ENCODE results near the gene MYO9A.

The MYO9A gene

GRCh38 chr15:71957026-71957425 is 160.9 kb downstream of the MYO9A start:
- DNase-seq (ENCODE audit: low read depth) = no peak
- no peak for TF ChIP-seq CTCF (conservative IDR thresholded peaks at IDR 0.05; ENCODE audit: control insufficient read depth, insufficient read depth, low read depth, low read length)
- no peak overlapping the region for H3K4me3 ChIP-seq (ENCODE audit: control insufficient read depth, low read depth, low read length)

- H3K4me3 ChIP-seq (ENCODE audit: control insufficient read depth, low read depth, low read length) = no peak overlapping the region
- no peak for TF ChIP-seq CTCF (conservative IDR thresholded peaks at IDR 0.05; ENCODE audit: control insufficient read depth, insufficient read depth, low read depth, low read length)
- DNase-seq (ENCODE audit: low read depth) = no peak
These were observed 166.8 kb downstream of the MYO9A start for GRCh38 chr15:71951134-71951533.

GRCh38 chr15:71945012-71945411 is 172.9 kb downstream of the MYO9A start:
- no peak overlapping the region for H3K4me3 ChIP-seq (ENCODE audit: control insufficient read depth, low read depth, low read length)
- TF ChIP-seq CTCF (conservative IDR thresholded peaks at IDR 0.05; ENCODE audit: control insufficient read depth, insufficient read depth, low read depth, low read length) = no peak
- DNase-seq (ENCODE audit: low read depth) = no peak

- DNase-seq (ENCODE audit: low read depth) = no peak
- H3K4me3 ChIP-seq (ENCODE audit: control insufficient read depth, low read depth, low read length) = no peak overlapping the region
- TF ChIP-seq CTCF (conservative IDR thresholded peaks at IDR 0.05; ENCODE audit: control insufficient read depth, insufficient read depth, low read depth, low read length) = no peak
These were observed 174.1 kb downstream of the MYO9A start for GRCh38 chr15:71943806-71944205.

GRCh38 chr15:71939981-71940588 is 177.9 kb downstream of the MYO9A start:
- TF ChIP-seq CTCF (conservative IDR thresholded peaks at IDR 0.05; ENCODE audit: control insufficient read depth, insufficient read depth, low read depth, low read length) = no peak
- DNase-seq (ENCODE audit: low read depth) = no peak
- no peak overlapping the region for H3K4me3 ChIP-seq (ENCODE audit: control insufficient read depth, low read depth, low read length)

- H3K4me3 ChIP-seq (ENCODE audit: control insufficient read depth, low read depth, low read length) = no peak overlapping the region
- no peak for TF ChIP-seq CTCF (conservative IDR thresholded peaks at IDR 0.05; ENCODE audit: control insufficient read depth, insufficient read depth, low read depth, low read length)
- DNase-seq (ENCODE audit: low read depth) = no peak
These were observed 180.2 kb downstream of the MYO9A start for GRCh38 chr15:71937650-71938311.

Data from fibroblast of mammary gland (primary cell).